Transverse colon (tissue), 3 donors: Measurements from ENCODE around the gene ERF.

Experiments
- POLR2A ChIP-seq: fragments of 450-650 bp; IDR thresholded peaks from one replicate; pipeline ENCODE4 v1.6.1; 2016; ENCODE audit warnings: antibody characterized with exemption, mild to moderate bottlenecking, moderate library complexity
- TF ChIP-seq, protein P1 (sequence below), 5 experiments: fragments of 200-600 bp in 3 of 5; fragments of 450-650 bp in 2 of 5; sonication (generic) in 3 of 5; IDR thresholded peaks; 1 replicate in 2 of 5; 2 replicates in 3 of 5; pipeline ENCODE4 v1.5.1; 2016 to 2017; ENCODE audit warnings: antibody characterized with exemption in 5 of 5, inconsistent platforms in 3 of 5, mild to moderate bottlenecking in 2 of 5, moderate library complexity in 1 of 5

DNA sequence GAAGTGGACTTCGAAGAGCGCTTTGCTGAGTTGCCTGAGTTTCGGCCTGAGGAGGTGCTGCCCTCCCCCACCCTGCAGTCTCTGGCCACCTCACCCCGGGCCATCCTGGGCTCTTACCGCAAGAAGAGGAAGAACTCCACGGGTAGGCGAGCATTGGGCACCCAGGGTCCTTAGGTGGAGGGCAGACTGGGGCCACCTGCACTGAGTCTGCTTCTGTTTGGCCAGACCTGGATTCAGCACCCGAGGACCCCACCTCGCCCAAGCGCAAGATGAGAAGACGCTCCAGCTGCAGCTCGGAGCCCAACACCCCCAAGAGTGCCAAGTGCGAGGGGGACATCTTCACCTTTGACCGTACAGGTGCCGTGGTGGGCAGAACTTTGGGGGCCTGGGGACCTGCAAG lies 39.0 kb upstream of the ERF start:
- TF ChIP-seq, protein P1, sequence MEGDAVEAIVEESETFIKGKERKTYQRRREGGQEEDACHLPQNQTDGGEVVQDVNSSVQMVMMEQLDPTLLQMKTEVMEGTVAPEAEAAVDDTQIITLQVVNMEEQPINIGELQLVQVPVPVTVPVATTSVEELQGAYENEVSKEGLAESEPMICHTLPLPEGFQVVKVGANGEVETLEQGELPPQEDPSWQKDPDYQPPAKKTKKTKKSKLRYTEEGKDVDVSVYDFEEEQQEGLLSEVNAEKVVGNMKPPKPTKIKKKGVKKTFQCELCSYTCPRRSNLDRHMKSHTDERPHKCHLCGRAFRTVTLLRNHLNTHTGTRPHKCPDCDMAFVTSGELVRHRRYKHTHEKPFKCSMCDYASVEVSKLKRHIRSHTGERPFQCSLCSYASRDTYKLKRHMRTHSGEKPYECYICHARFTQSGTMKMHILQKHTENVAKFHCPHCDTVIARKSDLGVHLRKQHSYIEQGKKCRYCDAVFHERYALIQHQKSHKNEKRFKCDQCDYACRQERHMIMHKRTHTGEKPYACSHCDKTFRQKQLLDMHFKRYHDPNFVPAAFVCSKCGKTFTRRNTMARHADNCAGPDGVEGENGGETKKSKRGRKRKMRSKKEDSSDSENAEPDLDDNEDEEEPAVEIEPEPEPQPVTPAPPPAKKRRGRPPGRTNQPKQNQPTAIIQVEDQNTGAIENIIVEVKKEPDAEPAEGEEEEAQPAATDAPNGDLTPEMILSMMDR (IDR thresholded peaks at IDR 0.05), result no peak
- no peak for TF ChIP-seq POLR2A
